HEK293 (cell line): ENCODE results near the gene ARID3A.

ENCODE experiments used
- CTCF ChIA-PET: fragments of 350-600 bp; formaldehyde crosslinking; extraction: SDS; loops from one replicate; lab custom pipeline; 2021; ENCODE audit warnings: antibody characterized with exemption; lab: Yijun Ruan, JAX
- POLR2A ChIA-PET: fragments of 300-600 bp; formaldehyde crosslinking; extraction: SDS; loops from one replicate; lab custom pipeline; 2020; ENCODE audit warnings: antibody characterized with exemption, inconsistent platforms; lab: Yijun Ruan, JAX
- H3K27ac ChIP-seq: fragments of 200-500 bp; sonication (Bioruptor generic); 2 replicates; pipeline ENCODE4 v1.5.1; 2014; ENCODE audit warnings: low read depth, low read length, control low read depth, inconsistent platforms; ENCODE audit errors: extremely low read depth
- H3K36me3 ChIP-seq, 2 experiments: fragments of 200-500 bp in 1 of 2; sonication (Bioruptor generic) in 1 of 2; 1 replicate in 1 of 2; 2 replicates in 1 of 2; pipeline ENCODE4 v1.5.1; 2014 to 2017; ENCODE audit warnings: inconsistent platforms in 2 of 2, low read length in 2 of 2; ENCODE audit not compliant: control insufficient read depth in 2 of 2, insufficient read depth in 1 of 2
- H3K4me1 ChIP-seq: fragments of 200-500 bp; sonication (Bioruptor generic); 2 replicates; pipeline ENCODE4 v1.5.1; 2014; ENCODE audit warnings: mild to moderate bottlenecking, low read length, inconsistent platforms; ENCODE audit not compliant: control insufficient read depth, insufficient read depth
- H3K4me3 ChIP-seq: 2 replicates; pipeline ENCODE4 v1.5.1; 2011; ENCODE audit warnings: low read depth, mild to moderate bottlenecking, control low read depth, low read length, moderate library complexity
- H3K9me3 ChIP-seq: fragments of 200-500 bp; sonication (Bioruptor generic); 2 replicates; pipeline ENCODE4 v1.5.1; 2014; ENCODE audit warnings: low read depth, low read length, inconsistent platforms; ENCODE audit not compliant: control insufficient read depth, insufficient read depth
- BCL11B ChIP-seq: fragments of 450-650 bp; formaldehyde crosslinking; IDR thresholded peaks from 2 replicates; pipeline ENCODE4 v1.5.1; 2016; ENCODE audit warnings: low read depth, missing biosample characterization, missing genetic modification characterization
- GLI4 ChIP-seq: fragments of 450-650 bp; formaldehyde crosslinking; IDR thresholded peaks from 2 replicates; pipeline ENCODE4 v1.5.1; 2016; ENCODE audit warnings: missing biosample characterization, missing genetic modification characterization
- GLIS1 ChIP-seq: fragments of 450-650 bp; formaldehyde crosslinking; IDR thresholded peaks from 2 replicates; pipeline ENCODE4 v1.5.1; 2016; ENCODE audit warnings: missing biosample characterization, missing genetic modification characterization
- KLF1 ChIP-seq: fragments of 450-650 bp; formaldehyde crosslinking; IDR thresholded peaks from 2 replicates; pipeline ENCODE4 v1.5.1; 2016; ENCODE audit warnings: missing biosample characterization, missing genetic modification characterization
- KLF7 ChIP-seq: fragments of 450-650 bp; formaldehyde crosslinking; IDR thresholded peaks from 2 replicates; pipeline ENCODE4 v1.5.1; 2016; ENCODE audit warnings: missing biosample characterization, missing genetic modification characterization, borderline replicate concordance
- PRDM10 ChIP-seq: fragments of 450-650 bp; formaldehyde crosslinking; IDR thresholded peaks from 2 replicates; pipeline ENCODE4 v1.5.1; 2016; ENCODE audit warnings: missing biosample characterization, missing genetic modification characterization
- RBAK ChIP-seq: fragments of 450-650 bp; formaldehyde crosslinking; IDR thresholded peaks from 2 replicates; pipeline ENCODE4 v1.5.1; 2016; ENCODE audit warnings: missing biosample characterization, missing genetic modification characterization
- SALL2 ChIP-seq: fragments of 450-650 bp; formaldehyde crosslinking; IDR thresholded peaks from 2 replicates; pipeline ENCODE4 v1.5.0; 2017; ENCODE audit warnings: missing biosample characterization, mild to moderate bottlenecking, missing genetic modification characterization, borderline replicate concordance
- SP2 ChIP-seq: fragments of 450-650 bp; formaldehyde crosslinking; IDR thresholded peaks from 2 replicates; pipeline ENCODE4 v1.5.1; 2016; ENCODE audit warnings: missing biosample characterization, missing genetic modification characterization
- ZBTB10 ChIP-seq: fragments of 450-650 bp; formaldehyde crosslinking; IDR thresholded peaks from 2 replicates; pipeline ENCODE4 v1.5.1; 2016; ENCODE audit warnings: missing biosample characterization, missing genetic modification characterization
- ZBTB8A ChIP-seq: fragments of 450-650 bp; formaldehyde crosslinking; IDR thresholded peaks from 2 replicates; pipeline ENCODE4 v1.5.1; 2016; ENCODE audit warnings: missing biosample characterization, missing genetic modification characterization
- ZFHX2 ChIP-seq: fragments of 450-650 bp; formaldehyde crosslinking; conservative IDR thresholded peaks from 2 replicates; pipeline ENCODE4 v1.5.1; 2016; ENCODE audit warnings: missing biosample characterization, missing genetic modification characterization
- ZIC2 ChIP-seq: fragments of 450-650 bp; formaldehyde crosslinking; IDR thresholded peaks from 2 replicates; pipeline ENCODE4 v1.5.1; 2016; ENCODE audit warnings: missing biosample characterization, missing genetic modification characterization
- ZNF121 ChIP-seq: fragments of 450-650 bp; formaldehyde crosslinking; IDR thresholded peaks from 2 replicates; pipeline ENCODE4 v1.5.1; 2016; ENCODE audit warnings: missing biosample characterization, missing genetic modification characterization
- ZNF140 ChIP-seq: fragments of 450-650 bp; formaldehyde crosslinking; IDR thresholded peaks from 2 replicates; pipeline ENCODE4 v1.5.1; 2016; ENCODE audit warnings: missing biosample characterization, missing genetic modification characterization
- ZNF184 ChIP-seq: fragments of 450-650 bp; IDR thresholded peaks from 2 replicates; pipeline ENCODE4 v1.5.1; 2018; ENCODE audit warnings: missing biosample characterization, mild to moderate bottlenecking, missing genetic modification characterization
- ZNF23 ChIP-seq: fragments of 450-650 bp; formaldehyde crosslinking; IDR thresholded peaks from 2 replicates; pipeline ENCODE4 v1.5.1; 2016; ENCODE audit warnings: missing biosample characterization, missing genetic modification characterization, borderline replicate concordance
- ZNF24 ChIP-seq: fragments of 450-650 bp; formaldehyde crosslinking; IDR thresholded peaks from 2 replicates; pipeline ENCODE4 v1.5.1; 2016; ENCODE audit warnings: missing biosample characterization, missing genetic modification characterization
- ZNF558 ChIP-seq: fragments of 450-650 bp; formaldehyde crosslinking; IDR thresholded peaks from 2 replicates; pipeline ENCODE4 v1.5.1; 2016; ENCODE audit warnings: missing biosample characterization, missing genetic modification characterization
- ZNF704 ChIP-seq: fragments of 450-650 bp; formaldehyde crosslinking; IDR thresholded peaks from 2 replicates; pipeline ENCODE4 v1.5.1; 2016; ENCODE audit warnings: missing biosample characterization, missing genetic modification characterization
- ZNF777 ChIP-seq: fragments of 450-650 bp; formaldehyde crosslinking; IDR thresholded peaks from 2 replicates; pipeline ENCODE4 v1.5.1; 2017; ENCODE audit warnings: missing biosample characterization, missing genetic modification characterization, borderline replicate concordance
- ZSCAN4 ChIP-seq: fragments of 450-650 bp; formaldehyde crosslinking; IDR thresholded peaks from 2 replicates; pipeline ENCODE4 v1.5.1; 2017; ENCODE audit warnings: missing biosample characterization, missing genetic modification characterization
- TF ChIP-seq, protein P1 (sequence below): fragments of 450-650 bp; formaldehyde crosslinking; IDR thresholded peaks from 2 replicates; pipeline ENCODE4 v1.5.1; 2016; ENCODE audit warnings: missing biosample characterization, missing genetic modification characterization

ARID3A gene

GRCh38 chr19:927780-928401 is 2.1 kb downstream of the ARID3A start:
- Histone ChIP-seq H3K4me1 (no peaks in the 10 kb centered on the region), H3K9me3 (no peaks in the 10 kb centered on the region), H3K36me3 (peaks cover 0 to 31% of the 10 kb centered on the region in 2 experiments; a peak in 2 of 3 replicates), H3K4me3 (no peak overlapping the region), H3K27ac (no peak overlapping the region)
- ChIA-PET POLR2A (no interaction called here), CTCF (interaction anchor here (0.7 kb wide), 1 partner anchor 155 kb away, joined by 3 read pairs; no protein-coding TSS in a partner anchor)
- TF ChIP-seq KLF1 (tag by site-specific recombination) (0 out of 2 replicates have a peak, but pooled peaks have one; percentile 27), GLIS1 (peak; percentile 79), SP2 (tag by site-specific recombination) (peak; percentile 18; the same call in 1 of the 2 replicates), PRDM10 (0 out of 2 replicates have a peak, but pooled peaks have one; percentile 21), ZIC2 (peak; percentile 70), RBAK (tag by site-specific recombination) (no peak), KLF7 (no peak), ZFHX2 (tag by site-specific recombination) (no peak)
- TF ChIP-seq, protein P1, sequence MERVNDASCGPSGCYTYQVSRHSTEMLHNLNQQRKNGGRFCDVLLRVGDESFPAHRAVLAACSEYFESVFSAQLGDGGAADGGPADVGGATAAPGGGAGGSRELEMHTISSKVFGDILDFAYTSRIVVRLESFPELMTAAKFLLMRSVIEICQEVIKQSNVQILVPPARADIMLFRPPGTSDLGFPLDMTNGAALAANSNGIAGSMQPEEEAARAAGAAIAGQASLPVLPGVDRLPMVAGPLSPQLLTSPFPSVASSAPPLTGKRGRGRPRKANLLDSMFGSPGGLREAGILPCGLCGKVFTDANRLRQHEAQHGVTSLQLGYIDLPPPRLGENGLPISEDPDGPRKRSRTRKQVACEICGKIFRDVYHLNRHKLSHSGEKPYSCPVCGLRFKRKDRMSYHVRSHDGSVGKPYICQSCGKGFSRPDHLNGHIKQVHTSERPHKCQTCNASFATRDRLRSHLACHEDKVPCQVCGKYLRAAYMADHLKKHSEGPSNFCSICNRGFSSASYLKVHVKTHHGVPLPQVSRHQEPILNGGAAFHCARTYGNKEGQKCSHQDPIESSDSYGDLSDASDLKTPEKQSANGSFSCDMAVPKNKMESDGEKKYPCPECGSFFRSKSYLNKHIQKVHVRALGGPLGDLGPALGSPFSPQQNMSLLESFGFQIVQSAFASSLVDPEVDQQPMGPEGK (tag by site-specific recombination) = peak; percentile 7; the same call in 1 of the 2 replicates

DNA sequence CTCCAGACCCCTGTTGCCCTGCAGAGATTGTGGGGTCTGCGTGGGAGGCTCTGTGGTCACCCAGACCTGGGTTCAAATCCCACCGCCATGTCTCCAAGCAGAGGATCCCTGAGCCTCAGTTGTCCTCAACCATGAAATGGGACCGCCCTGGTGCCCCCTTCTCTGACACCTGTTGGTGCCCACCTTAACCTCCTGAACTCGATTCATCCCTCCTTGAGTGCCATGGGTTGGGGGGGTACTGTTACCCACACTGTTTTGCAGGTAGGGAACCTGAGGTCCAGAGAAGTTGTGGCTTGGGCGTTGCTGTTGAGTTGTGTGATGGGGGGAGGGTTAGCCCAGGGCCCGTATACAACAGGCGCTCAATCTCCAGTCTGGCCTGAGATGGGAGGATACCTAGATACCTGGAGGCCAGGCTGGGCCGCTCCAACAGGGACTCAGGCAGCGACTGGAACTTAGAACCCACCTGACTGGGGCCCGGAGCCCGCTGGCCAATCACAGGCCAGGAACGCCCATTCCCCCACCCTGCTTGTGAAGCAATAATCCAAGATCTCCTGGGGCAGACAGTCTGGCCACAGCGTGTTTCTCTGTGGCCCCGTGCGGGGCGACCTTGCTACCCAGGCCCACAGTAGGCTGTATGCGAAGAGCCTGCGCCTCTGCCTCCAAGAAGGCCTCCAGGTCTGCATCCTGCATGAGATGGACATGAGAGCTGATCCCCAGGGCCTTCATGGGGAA is 2.8 kb downstream of the ARID3A start:
- H3K4me1 ChIP-seq = no peaks in the 10 kb centered on the region
- ChIA-PET CTCF (no interaction called here), POLR2A (interaction anchor here (0.6 kb wide), 1 partner anchor 9 kb away, joined by 4 read pairs; no protein-coding TSS in a partner anchor)
- no peak overlapping the region for H3K27ac ChIP-seq
- peaks cover 0 to 31% of the 10 kb centered on the region in 2 experiments; a peak in 2 of 3 replicates for H3K36me3 ChIP-seq
- no peak overlapping the region for H3K4me3 ChIP-seq
- H3K9me3 ChIP-seq = no peaks in the 10 kb centered on the region
- no peak for TF ChIP-seq ZNF24 (tag by site-specific recombination)
- no peak for TF ChIP-seq ZBTB10
- no peak for TF ChIP-seq SALL2 (tag by site-specific recombination)
- no peak for TF ChIP-seq ZNF777
- no peak for TF ChIP-seq ZNF704 (tag by site-specific recombination)
- 0 out of 2 replicates have a peak, but pooled peaks have one; percentile 21 for TF ChIP-seq ZNF121 (tag by site-specific recombination)
- TF ChIP-seq BCL11B (tag by site-specific recombination) = 0 out of 2 replicates have a peak, but pooled peaks have one; percentile 31
- no peak for TF ChIP-seq ZNF184 (tag by site-specific recombination)
- no peak for TF ChIP-seq ZNF140 (tag by site-specific recombination)
- TF ChIP-seq ZNF23 (tag by site-specific recombination) = no peak
- peak; percentile 20; the same call in 1 of the 2 replicates for TF ChIP-seq ZBTB8A (tag by site-specific recombination)
- no peak for TF ChIP-seq GLI4
- TF ChIP-seq ZNF558 (tag by site-specific recombination) = no peak
- no peak for TF ChIP-seq ZSCAN4 (tag by site-specific recombination)
